ENCODE measurements around the gene LMF1.

- TF ChIP-seq CTCF (IDR thresholded peaks at IDR 0.05) (no peak), POLR2A (IDR thresholded peaks at IDR 0.05) (no peak)
Observed at GRCh38 chr16:844638-845350, 126.0 kb downstream of the LMF1 start.
